Esophagus muscularis mucosa (tissue), 3 donors: ENCODE results near the gene WASHC3.

Experiments
- POLR2AphosphoS5 ChIP-seq, 2 donors: sonication (generic); formaldehyde crosslinking; IDR thresholded peaks; one replicate each; pipeline ENCODE4 v1.6.1; 2017; ENCODE audit warnings: antibody characterized with exemption in 2 of 2
- TF ChIP-seq, protein P1 (sequence below), 3 experiments: fragments of 200-600 bp in 2 of 3; fragments of 450-650 bp in 1 of 3; sonication (generic) in 2 of 3; IDR thresholded peaks; one replicate each; pipeline ENCODE4 v1.5.1; 2017 to 2019; ENCODE audit warnings: antibody characterized with exemption in 3 of 3, mild to moderate bottlenecking in 2 of 3, moderate library complexity in 1 of 3

- TF ChIP-seq, protein P1, sequence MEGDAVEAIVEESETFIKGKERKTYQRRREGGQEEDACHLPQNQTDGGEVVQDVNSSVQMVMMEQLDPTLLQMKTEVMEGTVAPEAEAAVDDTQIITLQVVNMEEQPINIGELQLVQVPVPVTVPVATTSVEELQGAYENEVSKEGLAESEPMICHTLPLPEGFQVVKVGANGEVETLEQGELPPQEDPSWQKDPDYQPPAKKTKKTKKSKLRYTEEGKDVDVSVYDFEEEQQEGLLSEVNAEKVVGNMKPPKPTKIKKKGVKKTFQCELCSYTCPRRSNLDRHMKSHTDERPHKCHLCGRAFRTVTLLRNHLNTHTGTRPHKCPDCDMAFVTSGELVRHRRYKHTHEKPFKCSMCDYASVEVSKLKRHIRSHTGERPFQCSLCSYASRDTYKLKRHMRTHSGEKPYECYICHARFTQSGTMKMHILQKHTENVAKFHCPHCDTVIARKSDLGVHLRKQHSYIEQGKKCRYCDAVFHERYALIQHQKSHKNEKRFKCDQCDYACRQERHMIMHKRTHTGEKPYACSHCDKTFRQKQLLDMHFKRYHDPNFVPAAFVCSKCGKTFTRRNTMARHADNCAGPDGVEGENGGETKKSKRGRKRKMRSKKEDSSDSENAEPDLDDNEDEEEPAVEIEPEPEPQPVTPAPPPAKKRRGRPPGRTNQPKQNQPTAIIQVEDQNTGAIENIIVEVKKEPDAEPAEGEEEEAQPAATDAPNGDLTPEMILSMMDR (IDR thresholded peaks at IDR 0.05) = no peak
- no peak for TF ChIP-seq POLR2AphosphoS5 (IDR thresholded peaks at IDR 0.05)
Observed at GRCh38 chr12:102016472-102016871, 45.3 kb downstream of the WASHC3 start.
